ENCODE data around the gene DMD.

DMD gene

DNA sequence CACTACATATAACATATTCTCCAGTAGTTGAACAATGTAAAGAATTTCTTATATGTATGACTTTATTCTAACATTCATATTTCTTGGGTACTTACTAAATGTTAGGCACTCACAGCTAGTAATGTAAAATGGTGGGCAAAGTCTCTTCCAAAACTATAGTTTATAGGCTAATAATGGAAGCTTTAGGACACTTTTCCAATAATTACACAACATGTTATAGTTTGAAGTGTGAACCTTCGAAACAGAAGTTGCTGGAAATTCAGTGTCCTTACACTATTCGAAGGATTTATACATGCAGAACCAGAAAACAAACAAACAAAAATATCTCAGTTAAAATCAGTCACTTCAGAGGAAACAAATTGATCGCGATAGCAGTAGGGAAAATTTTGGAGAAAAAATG lies 212.6 kb downstream of the DMD start:
- TF ChIP-seq SIN3A (IDR thresholded peaks at IDR 0.05; ENCODE audit: borderline replicate concordance, insufficient read depth, low read length) (no peak), TAF1 (IDR thresholded peaks at IDR 0.05; ENCODE audit: borderline replicate concordance, insufficient read depth, low read length) (no peak), POLR2AphosphoS5 (IDR thresholded peaks at IDR 0.05; ENCODE audit: low read depth, low read length) (no peak), FOXP2 (optimal IDR thresholded peaks at IDR 0.05; ENCODE audit: borderline replicate concordance, extremely low read depth, extremely low read length, insufficient read depth) (no peak)
- TF ChIP-seq, protein P1, sequence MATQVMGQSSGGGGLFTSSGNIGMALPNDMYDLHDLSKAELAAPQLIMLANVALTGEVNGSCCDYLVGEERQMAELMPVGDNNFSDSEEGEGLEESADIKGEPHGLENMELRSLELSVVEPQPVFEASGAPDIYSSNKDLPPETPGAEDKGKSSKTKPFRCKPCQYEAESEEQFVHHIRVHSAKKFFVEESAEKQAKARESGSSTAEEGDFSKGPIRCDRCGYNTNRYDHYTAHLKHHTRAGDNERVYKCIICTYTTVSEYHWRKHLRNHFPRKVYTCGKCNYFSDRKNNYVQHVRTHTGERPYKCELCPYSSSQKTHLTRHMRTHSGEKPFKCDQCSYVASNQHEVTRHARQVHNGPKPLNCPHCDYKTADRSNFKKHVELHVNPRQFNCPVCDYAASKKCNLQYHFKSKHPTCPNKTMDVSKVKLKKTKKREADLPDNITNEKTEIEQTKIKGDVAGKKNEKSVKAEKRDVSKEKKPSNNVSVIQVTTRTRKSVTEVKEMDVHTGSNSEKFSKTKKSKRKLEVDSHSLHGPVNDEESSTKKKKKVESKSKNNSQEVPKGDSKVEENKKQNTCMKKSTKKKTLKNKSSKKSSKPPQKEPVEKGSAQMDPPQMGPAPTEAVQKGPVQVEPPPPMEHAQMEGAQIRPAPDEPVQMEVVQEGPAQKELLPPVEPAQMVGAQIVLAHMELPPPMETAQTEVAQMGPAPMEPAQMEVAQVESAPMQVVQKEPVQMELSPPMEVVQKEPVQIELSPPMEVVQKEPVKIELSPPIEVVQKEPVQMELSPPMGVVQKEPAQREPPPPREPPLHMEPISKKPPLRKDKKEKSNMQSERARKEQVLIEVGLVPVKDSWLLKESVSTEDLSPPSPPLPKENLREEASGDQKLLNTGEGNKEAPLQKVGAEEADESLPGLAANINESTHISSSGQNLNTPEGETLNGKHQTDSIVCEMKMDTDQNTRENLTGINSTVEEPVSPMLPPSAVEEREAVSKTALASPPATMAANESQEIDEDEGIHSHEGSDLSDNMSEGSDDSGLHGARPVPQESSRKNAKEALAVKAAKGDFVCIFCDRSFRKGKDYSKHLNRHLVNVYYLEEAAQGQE (IDR thresholded peaks at IDR 0.05; ENCODE audit: insufficient read depth in 1 of 2, low read depth in 2 of 2, low read length in 2 of 2) = no peak

DNA sequence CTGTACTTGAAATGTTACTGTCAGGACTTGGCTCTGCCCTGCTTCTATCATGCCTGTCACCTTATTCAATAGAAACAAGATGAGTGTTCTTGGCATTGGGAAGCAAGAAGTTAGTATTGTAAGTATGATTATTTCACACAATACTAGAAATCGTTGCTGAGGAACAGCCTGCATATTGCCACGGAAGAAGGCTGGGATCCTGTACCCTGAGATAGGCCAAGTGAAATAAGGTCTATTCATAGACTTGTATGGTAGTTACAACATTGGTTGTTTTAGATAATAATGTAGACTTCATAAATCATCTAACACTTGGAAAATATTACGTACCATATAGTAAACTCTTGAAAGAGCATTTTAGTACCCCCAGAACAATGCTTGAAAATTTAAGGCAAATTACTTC lies 215.9 kb downstream of the DMD start:
- TF ChIP-seq SIN3A (IDR thresholded peaks at IDR 0.05; ENCODE audit: borderline replicate concordance, insufficient read depth, low read length) = no peak

DNA sequence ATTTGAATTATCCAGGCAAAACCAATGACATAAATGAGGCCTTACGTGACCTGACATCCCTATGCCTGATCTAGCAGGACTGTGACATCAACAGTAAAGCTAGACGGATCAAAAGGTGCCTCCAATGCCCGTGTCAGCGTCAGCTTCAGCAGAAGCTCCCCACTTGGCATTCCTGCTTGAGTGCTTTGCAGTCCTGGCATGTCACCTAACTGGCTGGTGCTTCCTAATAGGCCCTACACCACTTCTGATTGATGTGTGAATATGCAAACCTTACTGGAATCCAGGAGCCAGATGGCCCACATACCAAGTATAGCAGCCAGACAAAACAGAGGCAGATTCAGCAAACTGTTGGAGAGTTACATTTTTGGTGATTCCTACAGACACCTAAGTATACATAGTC lies 224.2 kb downstream of the DMD start:
- TF ChIP-seq TAF1 (IDR thresholded peaks at IDR 0.05; ENCODE audit: borderline replicate concordance, insufficient read depth, low read length) (no peak), POLR2AphosphoS5 (IDR thresholded peaks at IDR 0.05; ENCODE audit: low read depth, low read length) (no peak), FOXP2 (optimal IDR thresholded peaks at IDR 0.05; ENCODE audit: borderline replicate concordance, extremely low read depth, extremely low read length, insufficient read depth) (no peak), SIN3A (IDR thresholded peaks at IDR 0.05; ENCODE audit: borderline replicate concordance, insufficient read depth, low read length) (no peak)
- TF ChIP-seq, protein P1 (IDR thresholded peaks at IDR 0.05; ENCODE audit: insufficient read depth in 1 of 2, low read depth in 2 of 2, low read length in 2 of 2) = no peak

DNA sequence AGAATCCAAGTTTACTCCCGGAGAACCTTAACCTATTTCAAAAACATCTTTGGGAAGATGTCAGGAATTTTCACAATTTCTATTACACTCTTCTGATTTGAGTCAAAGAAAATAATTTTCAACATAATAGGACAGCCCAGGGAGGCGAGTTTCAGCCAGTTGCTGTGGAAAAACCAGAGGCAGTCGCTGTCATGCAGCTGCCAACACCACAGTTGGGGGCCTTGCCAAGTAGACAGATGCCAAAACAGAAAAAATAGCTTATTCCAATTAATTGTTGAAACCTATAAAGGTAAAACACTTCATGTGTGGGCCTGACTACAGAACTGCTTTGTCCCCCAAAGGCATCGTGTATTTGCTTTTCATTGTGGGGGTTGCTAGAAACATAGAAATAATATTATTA lies 225.8 kb downstream of the DMD start:
- no peak for TF ChIP-seq POLR2AphosphoS5 (IDR thresholded peaks at IDR 0.05; ENCODE audit: low read depth, low read length)
- TF ChIP-seq TAF1 (IDR thresholded peaks at IDR 0.05; ENCODE audit: borderline replicate concordance, insufficient read depth, low read length) = no peak
- TF ChIP-seq SIN3A (IDR thresholded peaks at IDR 0.05; ENCODE audit: borderline replicate concordance, insufficient read depth, low read length) = no peak
- TF ChIP-seq FOXP2 (optimal IDR thresholded peaks at IDR 0.05; ENCODE audit: borderline replicate concordance, extremely low read depth, extremely low read length, insufficient read depth) = no peak
- TF ChIP-seq, protein P1 (IDR thresholded peaks at IDR 0.05; ENCODE audit: insufficient read depth in 1 of 2, low read depth in 2 of 2, low read length in 2 of 2) = no peak

DNA sequence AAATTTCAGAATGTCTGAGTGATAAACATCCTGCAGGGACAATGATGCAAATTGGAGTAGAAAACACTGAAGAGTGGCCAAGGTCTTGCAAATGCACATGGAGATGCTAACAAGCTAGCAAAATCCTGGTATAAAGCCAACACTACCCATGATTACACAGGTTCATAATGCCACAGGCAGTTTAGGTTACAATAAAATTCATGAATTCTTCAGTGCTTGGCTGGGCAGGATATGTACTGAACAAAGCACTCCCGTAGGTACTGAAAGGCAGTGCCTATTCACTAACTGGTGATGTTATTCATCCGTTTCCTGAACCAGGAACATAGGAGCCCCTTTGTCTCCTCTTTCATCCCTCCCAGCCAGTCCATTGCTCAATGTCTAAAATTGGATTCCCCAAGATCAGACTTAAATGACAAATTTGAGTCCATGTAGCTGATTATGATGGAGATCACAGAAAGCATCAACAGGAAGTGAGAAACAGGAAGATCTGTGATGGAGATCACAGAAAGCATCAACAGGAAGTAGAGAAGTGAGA lies 244.5 kb downstream of the DMD start:
- TF ChIP-seq SIN3A (IDR thresholded peaks at IDR 0.05; ENCODE audit: borderline replicate concordance, insufficient read depth, low read length) (no peak), FOXP2 (optimal IDR thresholded peaks at IDR 0.05; ENCODE audit: borderline replicate concordance, extremely low read depth, extremely low read length, insufficient read depth) (no peak), TAF1 (IDR thresholded peaks at IDR 0.05; ENCODE audit: borderline replicate concordance, insufficient read depth, low read length) (no peak), POLR2AphosphoS5 (IDR thresholded peaks at IDR 0.05; ENCODE audit: low read depth, low read length) (no peak)
- TF ChIP-seq, protein P1 (IDR thresholded peaks at IDR 0.05; ENCODE audit: insufficient read depth in 1 of 2, low read depth in 2 of 2, low read length in 2 of 2) = no peak
